ENCODE results near the gene ZC3H15. TPM values are rescaled to one million over a fixed set of nuclear protein-coding genes. Genes with fewer than 3 reads are reported as not detected.
"Not testable (repeated sequence)": the region's sequence is repeated elsewhere in the genome, so short reads cannot be mapped to it uniquely, and the experiment has no call there.

Gene ZC3H15
- 100 to 1,000 TPM in 1 of 12 donors, 10 to 100 TPM in 10, not detected in 1; 60.8 to 169 (median 87.1) TPM for polyA plus RNA-seq (ENCODE audit: insufficient read length in 12 of 12)
- long read RNA-seq, donor 1, transcript ZC3H15-201 (10 exons, 2,138 nt), result major isoform, 16 of 54 reads
- long read RNA-seq, donor 1, partial matches to known transcripts, result 38 of 54 reads
- long read RNA-seq, donor 1, other reads (novel, unspliced or antisense), result 0 of 54 reads
- long read RNA-seq, donor 2, transcript ZC3H15-201 (10 exons, 2,138 nt), result major isoform, 21 of 47 reads
- long read RNA-seq, donor 2, partial matches to known transcripts, result 25 of 47 reads
- long read RNA-seq, donor 2, other reads (novel, unspliced or antisense), result 0 of 47 reads
- long read RNA-seq, donor 3, partial matches to known transcripts, result 10 of 16 reads
- long read RNA-seq, donor 3, other reads (novel, unspliced or antisense), result 0 of 16 reads
- long read RNA-seq, donor 4, partial matches to known transcripts, result 6 of 8 reads
- long read RNA-seq, donor 4, other reads (novel, unspliced or antisense), result 0 of 8 reads
- long read RNA-seq, donor 5, transcript ZC3H15-201 (10 exons, 2,138 nt), result major isoform, 34 of 63 reads
- long read RNA-seq, donor 5, partial matches to known transcripts, result 28 of 63 reads
- long read RNA-seq, donor 5, other reads (novel, unspliced or antisense), result 0 of 63 reads
- long read RNA-seq, donor 6, transcript ZC3H15-201 (10 exons, 2,138 nt), result major isoform, 10 of 21 reads
- long read RNA-seq, donor 6, partial matches to known transcripts, result 10 of 21 reads
- long read RNA-seq, donor 6, other reads (novel, unspliced or antisense), result 0 of 21 reads
- long read RNA-seq, donor 7, transcript ZC3H15-201 (10 exons, 2,138 nt), result major isoform, 5 of 15 reads
- long read RNA-seq, donor 7, partial matches to known transcripts, result 10 of 15 reads
- long read RNA-seq, donor 7, other reads (novel, unspliced or antisense), result 0 of 15 reads
- long read RNA-seq, donor 8, transcript ZC3H15-201 (10 exons, 2,138 nt), result major isoform, 23 of 35 reads
- long read RNA-seq, donor 8, partial matches to known transcripts, result 11 of 35 reads
- long read RNA-seq, donor 8, other reads (novel, unspliced or antisense), result 0 of 35 reads
- long read RNA-seq, donor 9, transcript ZC3H15-201 (10 exons, 2,138 nt), result major isoform, 18 of 30 reads
- long read RNA-seq, donor 9, partial matches to known transcripts, result 12 of 30 reads
- long read RNA-seq, donor 9, other reads (novel, unspliced or antisense), result 0 of 30 reads
- long read RNA-seq, donor 10, transcript ZC3H15-201 (10 exons, 2,138 nt), result major isoform, 13 of 26 reads
- long read RNA-seq, donor 10, partial matches to known transcripts, result 13 of 26 reads
- long read RNA-seq, donor 10, other reads (novel, unspliced or antisense), result 0 of 26 reads
- long read RNA-seq, donor 11, transcript ZC3H15-201 (10 exons, 2,138 nt), result major isoform, 19 of 45 reads
- long read RNA-seq, donor 11, partial matches to known transcripts, result 26 of 45 reads
- long read RNA-seq, donor 11, other reads (novel, unspliced or antisense), result 0 of 45 reads

DNA sequence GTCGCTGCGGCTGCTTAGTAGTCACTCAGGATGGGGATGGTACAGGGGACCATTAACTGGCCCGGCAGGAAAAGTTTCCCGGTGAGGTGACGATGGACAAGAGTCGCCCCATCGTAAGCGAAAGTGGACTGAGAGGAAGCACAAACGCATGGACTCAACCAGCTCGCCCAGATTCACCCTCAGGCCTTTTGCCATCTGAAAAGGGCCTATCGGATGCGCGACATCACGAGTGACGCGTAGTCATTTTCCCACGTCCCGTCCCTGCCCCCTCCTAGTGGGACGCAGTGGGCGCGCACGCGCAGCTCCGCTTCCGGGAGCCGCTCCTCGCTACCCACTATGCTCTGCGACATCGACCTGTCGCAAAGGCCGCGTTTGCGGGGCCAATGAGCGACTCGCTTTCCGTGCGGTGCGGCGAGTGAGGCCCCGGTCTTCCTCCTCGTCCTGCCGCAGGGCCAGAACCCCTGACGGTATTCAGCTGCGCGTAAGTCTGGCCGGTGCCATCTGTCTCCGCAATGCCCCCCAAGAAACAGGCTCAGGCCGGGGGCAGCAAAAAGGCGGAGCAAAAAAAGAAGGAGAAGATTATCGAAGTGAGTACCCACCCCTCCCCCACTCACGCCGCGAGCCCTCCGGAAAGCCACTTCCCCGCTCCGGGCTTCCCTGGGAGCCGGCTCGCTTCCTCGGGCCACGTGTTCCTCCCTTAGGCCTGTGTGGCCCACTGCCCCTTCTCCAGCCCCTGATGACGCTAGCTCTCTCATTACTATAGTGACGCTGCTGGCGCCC is at the start of gene ZC3H15:
TSS of gene ZC3H15 (plus strand) at position 390 of the 780 bp plus-strand sequence. CDS start at position 513, 123 bp downstream.
- peak; percentile 98 for DNase-seq

DNA sequence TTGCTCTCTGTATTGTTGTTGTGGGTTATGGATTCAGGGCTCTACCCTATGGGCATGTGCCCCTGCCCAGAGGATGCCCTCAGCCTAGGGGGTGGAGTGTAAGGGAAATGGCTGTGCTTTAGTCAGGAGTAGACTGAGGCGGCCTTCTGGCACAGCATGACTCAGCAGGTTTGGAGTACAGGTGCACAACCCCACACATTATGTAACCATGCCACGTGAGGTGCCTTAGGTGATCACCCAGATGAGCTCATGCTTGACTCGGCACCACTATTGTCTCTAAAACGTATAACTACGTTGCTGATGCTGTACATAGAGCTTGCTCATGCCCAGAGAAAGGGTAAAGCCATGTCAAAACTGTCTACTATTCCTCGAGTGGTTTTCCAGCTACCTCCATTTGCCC is 48.3 kb upstream of the ZC3H15 start:
- DNase-seq, result no peak

GRCh38 chr2:186439673-186440095 is 46.4 kb upstream of the ZC3H15 start:
- DNase-seq, result not testable (repeated sequence)

- no peak for DNase-seq
These were observed 45.6 kb upstream of the ZC3H15 start for GRCh38 chr2:186440506-186440905.

DNA sequence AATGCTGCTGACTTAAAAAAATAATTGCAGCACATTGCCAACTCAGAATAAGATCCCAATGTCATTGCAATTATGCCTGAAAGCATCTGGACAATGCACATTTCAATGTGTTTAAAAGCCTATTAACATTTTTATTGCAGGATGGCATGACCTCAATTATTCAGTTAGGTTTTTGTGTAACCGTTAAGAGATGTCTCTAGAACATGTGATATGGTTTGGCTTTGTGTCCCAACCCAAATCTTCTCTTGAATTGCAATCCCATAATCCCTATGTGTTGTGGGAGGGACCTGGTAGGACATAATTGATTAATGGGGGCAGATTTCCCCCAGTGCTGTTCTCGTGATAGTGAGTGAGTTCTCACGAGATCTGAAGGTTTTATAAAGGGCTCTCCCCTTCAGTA is 43.2 kb upstream of the ZC3H15 start:
- DNase-seq, result no peak

GRCh38 chr2:186443851-186444250 is 42.2 kb upstream of the ZC3H15 start:
- DNase-seq, result no peak

GRCh38 chr2:186445506-186445905 is 40.6 kb upstream of the ZC3H15 start:
- no peak for DNase-seq

DNA sequence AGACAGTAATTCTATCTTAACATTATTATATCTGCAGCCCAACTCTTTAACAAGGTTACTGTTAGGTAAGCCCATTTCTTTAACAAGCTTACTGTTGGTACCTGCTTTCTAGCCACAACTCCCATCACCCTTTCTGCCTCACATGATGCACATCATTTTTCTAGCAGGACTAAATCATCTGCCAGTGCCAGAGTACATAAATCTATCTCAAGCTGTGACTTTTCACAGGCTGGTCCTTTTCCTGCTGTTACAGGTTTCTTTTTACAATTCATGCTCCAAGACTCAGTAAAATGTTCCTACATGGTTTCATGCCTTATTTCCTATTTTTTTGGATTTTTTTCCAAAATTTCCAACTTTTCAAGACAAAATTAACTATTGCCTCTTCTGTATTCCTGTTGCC is 30.4 kb upstream of the ZC3H15 start:
- no peak for DNase-seq

DNA sequence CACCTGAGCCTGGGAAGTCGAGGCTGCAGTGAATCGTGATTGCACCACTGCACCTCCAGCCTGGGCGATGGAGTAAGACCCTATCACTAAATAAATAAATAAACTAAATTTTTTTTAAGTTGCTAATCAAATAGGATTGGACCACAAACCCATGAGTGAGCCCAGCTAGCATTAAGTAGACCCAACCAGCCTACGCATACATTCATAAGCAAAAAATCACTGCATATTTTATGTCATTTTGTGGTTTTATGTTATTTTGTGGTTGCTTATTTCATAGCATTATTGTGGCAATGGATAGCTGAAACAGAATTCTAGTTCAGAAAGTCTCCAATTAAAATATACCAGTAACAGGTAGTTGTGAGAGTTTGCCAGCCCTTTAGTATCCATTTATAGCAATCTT is 29.1 kb upstream of the ZC3H15 start:
- no peak for DNase-seq

GRCh38 chr2:186457908-186458307 is 28.2 kb upstream of the ZC3H15 start:
- no peak for DNase-seq

GRCh38 chr2:186459009-186459408 is 27.1 kb upstream of the ZC3H15 start:
- peak; percentile 2 for DNase-seq

- DNase-seq, result peak; percentile 12
These were observed 25.6 kb upstream of the ZC3H15 start for GRCh38 chr2:186460465-186460864.

- DNase-seq, result no peak
These were observed 19.3 kb upstream of the ZC3H15 start for GRCh38 chr2:186466743-186467142.

DNA sequence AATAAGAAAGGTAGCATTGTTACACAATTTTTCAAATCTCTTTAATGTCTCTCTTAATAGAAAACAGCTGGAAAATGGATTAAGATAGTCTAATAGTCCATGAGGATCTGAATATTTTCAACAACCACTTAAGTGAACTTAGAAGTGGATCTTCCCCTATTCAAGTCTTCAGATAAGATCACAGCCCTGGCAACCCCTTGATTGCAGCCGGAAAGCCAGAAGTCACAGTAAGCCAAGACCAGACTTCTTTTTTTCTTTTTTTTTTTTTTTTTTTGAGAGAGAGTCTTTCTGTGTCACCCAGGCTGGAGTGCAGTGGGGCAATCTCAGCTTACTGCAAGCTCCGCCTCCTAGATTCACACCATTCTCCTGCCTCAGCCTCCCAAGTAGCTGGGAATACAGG is 18.6 kb upstream of the ZC3H15 start:
- no peak for DNase-seq

- DNase-seq, result not testable (repeated sequence)
These were observed 13.2 kb upstream of the ZC3H15 start for GRCh38 chr2:186472722-186473493.

- not testable (repeated sequence) for DNase-seq
These were observed 11.8 kb upstream of the ZC3H15 start for GRCh38 chr2:186474239-186474638.

- DNase-seq, result no peak
These were observed 8.3 kb upstream of the ZC3H15 start for GRCh38 chr2:186477790-186478189.

GRCh38 chr2:186480991-186481390 is 5.1 kb upstream of the ZC3H15 start:
- no peak for DNase-seq

GRCh38 chr2:186484062-186484735 is 1.9 kb upstream of the ZC3H15 start:
- DNase-seq, result no peak
